GM18499 (cell line): ENCODE measurements around the gene MTHFD1L.

ENCODE experiments used
- ATAC-seq: cut with Tn5 transposase; IDR thresholded peaks from one replicate; pipeline ENCODE4 v1.9.1; 2021; ENCODE audit warnings: moderate number of reproducible peaks; ENCODE audit not compliant: insufficient read depth, unreplicated experiment

The MTHFD1L gene

GRCh38 chr6:150865043-150865405 is 478 bp upstream of the MTHFD1L start:
- no peak for ATAC-seq

DNA sequence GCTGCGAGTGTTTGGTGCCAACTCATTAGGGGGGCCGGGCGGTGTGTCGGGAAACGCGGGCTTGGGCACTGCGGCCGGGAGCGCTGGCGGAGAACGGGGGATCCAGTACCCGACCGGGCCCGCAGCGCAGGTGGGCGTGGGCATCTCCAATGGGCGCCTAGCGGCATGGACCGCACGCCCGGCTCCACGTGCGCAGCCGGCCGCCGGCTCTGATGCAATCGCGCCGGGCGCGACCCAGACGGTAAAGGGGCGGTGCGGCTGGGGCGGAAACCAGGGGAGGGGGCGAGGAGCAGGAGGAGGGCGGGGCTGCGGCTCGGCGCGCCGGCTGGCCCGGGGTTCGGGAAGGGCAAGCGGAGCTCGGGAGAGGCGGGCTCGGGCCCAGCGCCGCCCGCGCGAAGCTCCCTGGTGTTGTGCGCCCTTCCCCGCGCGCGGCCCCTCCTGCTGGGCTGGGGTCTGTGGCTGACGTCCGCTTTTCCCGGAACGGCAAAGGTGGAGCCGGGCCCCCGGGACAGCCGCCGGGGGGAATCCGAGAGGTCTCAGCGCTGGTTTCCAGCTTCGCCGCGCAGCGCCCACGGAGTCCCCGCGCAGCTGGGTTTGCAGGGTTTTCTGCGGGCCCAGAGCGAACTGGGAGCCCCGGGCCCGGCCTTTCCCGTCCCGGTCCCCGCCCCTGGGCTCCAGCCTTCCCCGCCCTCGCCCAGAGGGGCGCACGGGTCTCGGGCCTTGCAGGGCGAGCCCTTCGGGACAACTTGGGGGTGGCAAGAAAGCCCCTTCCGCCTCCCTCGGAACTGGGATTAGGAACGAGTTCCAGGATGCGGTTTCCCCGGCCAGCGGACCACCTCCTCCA is 867 bp downstream of the MTHFD1L start:
- no peak for ATAC-seq

- ATAC-seq = no peak
These were observed 1.5 kb downstream of the MTHFD1L start for GRCh38 chr6:150866991-150867501.

- ATAC-seq = no peak
These were observed 3.3 kb downstream of the MTHFD1L start for GRCh38 chr6:150868759-150869158.

DNA sequence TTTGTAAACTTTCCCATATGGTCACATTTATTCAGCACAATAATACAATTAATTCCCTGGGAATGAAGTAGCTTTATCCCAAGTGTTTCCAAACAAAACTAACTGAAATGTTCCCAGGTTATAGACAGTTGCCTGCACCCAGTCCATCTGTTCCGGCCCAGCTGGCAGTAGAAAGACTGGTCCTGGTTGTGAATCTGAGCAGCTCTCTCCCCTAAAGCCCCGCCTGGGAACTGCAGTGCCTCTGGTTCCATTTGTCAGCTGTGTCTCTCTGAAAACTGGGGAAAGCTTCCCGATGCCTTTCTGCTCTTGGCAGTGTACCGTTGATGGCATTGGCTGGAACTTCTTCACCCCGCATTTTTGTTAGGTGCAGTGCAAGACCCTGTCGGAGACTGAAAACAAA is 8.7 kb downstream of the MTHFD1L start:
- no peak for ATAC-seq

DNA sequence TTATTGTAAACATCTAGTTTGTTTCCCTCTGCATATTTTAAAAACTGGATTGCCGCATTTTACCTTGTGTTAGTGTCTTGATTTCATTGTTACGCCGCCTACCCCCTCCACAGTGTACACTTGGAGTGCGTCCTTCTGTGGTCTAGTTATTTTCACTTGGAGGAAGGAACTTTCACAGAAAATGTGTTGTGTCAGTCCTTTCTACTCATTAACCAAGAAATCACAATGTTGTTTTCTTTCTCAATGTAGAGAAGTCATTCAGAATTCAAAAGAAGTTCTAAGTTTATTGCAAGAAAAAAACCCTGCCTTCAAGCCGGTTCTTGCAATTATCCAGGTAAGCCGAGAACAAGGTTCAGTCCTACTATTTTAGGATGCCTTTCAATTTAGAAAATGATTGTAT is 10.3 kb downstream of the MTHFD1L start:
- ATAC-seq = no peak

DNA sequence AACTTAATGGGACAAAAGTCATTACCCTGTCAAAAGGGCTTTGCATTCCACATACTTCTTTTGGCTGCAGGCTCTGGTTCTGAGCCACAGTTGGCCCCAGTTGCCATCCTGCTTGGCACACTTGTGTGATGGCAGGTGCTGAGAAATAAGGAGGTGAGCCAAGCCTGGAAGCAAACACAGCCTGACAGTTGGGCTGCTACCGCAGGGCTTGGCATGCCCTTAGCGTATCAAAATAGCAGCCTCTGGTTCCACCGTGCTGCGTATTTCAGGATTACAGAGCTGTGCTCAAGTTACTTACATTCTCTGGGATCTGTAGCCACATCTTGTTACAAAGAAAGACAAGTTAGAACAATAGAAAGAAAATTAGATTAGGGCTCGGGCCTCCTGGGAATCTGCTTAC is 11.1 kb downstream of the MTHFD1L start:
- ATAC-seq = no peak

- ATAC-seq = no peak
These were observed 12.4 kb downstream of the MTHFD1L start for GRCh38 chr6:150877928-150878327.

- no peak for ATAC-seq
These were observed 13.1 kb downstream of the MTHFD1L start for GRCh38 chr6:150878347-150879213.

GRCh38 chr6:150880336-150880735 is 14.8 kb downstream of the MTHFD1L start:
- no peak for ATAC-seq

- ATAC-seq = no peak
These were observed 16.5 kb downstream of the MTHFD1L start for GRCh38 chr6:150881911-150882481.

DNA sequence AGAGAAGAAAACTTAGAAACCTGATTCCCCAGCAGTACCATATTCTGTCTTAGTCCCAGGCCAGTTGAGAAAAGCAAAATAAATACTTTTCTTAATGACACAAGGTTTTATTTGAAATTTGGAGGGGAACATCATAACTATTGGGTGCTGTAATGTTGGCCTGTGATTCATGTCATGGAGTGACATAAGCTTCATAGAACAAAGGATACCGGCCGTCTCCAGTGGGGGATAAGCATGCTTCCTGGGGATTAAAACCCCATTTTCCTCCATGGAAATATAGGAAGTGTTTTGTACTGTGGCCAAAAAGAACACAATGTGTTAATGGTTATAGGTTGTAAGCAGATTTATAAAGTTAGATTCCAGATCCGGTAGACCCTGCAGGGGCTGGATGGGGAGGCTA is 18.0 kb downstream of the MTHFD1L start:
- no peak for ATAC-seq

DNA sequence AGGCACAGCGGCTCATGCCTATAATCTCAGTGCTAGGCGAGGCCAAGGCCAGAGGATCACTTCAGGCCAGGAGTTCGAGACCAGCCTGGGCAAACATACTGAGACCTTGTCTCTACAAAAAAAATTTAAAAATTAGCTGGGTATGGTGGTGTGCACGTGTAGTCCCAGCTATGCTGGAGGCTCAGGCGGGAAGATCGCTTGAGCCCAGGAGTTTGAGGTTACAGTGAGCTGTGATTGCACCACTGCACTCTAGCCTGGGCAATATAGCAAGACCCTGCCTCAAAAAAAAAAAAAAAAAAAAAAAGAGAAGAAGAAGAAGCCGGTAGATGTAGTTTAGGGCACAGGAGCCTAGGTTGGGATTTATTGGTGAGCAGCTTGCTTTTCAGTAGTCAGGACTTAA is 20.7 kb downstream of the MTHFD1L start:
- ATAC-seq = no peak

DNA sequence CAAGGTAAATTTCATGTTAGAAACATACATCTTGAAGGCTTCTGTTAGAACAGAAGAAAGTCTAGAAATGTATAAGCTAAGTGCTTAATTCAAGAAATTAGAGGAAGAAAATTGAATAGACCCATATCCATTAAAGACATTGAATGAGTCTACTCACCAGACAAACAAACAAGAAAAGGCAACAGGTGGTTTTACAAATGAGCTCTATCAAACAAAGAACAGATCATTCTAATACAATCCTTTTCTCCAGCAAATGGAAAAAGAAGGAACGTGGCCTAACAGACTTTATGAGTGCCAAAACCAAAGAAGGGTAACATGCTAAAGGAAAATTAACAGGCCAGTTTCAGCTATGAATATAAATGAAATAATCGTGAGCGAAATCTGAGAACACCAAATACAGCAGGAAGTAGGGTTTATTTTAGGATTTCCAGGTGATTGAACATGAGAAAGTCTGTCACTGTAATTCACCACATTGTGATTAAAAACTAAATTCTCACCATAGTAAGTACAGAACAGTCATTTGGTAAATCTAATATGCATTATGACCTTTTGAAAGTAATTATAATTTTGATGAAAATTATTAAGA is 22.6 kb downstream of the MTHFD1L start:
- no peak for ATAC-seq

- no peak for ATAC-seq
These were observed 24.8 kb downstream of the MTHFD1L start for GRCh38 chr6:150890346-150890745.

- no peak for ATAC-seq
These were observed 26.5 kb downstream of the MTHFD1L start for GRCh38 chr6:150891888-150892485.

DNA sequence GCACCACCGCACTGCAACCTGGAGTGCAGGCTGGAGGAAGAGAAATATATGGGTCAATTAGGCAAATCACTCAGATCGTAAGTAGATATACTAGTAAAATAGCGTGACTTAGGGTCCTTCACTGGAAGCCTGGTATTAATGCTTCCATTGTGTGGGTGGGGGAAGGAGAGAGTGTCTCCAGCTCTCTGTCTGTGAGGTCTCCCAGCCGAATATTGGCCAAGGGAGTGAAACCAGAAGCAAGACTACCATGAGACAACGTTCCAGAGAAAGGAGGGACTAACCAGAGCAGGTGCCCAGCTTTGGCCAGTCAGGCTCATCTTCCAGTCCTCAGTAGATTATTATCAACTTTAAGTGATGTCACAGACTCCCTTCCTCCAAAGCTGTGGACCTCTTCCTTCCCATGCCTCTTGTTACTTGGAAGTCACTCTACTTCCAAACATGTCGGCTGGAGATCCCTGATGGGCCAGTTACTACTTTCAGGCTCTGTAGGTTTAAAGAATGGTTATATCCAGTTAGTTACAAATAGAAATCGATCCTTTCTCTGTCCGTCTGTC is 28.8 kb downstream of the MTHFD1L start:
- ATAC-seq = no peak

GRCh38 chr6:150894935-150895552 is 29.5 kb downstream of the MTHFD1L start:
- peak; percentile 51 for ATAC-seq

- ATAC-seq = no peak
These were observed 30.6 kb downstream of the MTHFD1L start for GRCh38 chr6:150895928-150896632.
